Colon (tissue), 2 donors: ENCODE data around the gene CUBN.
"Not testable (repeated sequence)": the region's sequence is repeated elsewhere in the genome, so short reads cannot be mapped to it uniquely, and the experiment has no call there.

Experiments used
- FAIRE-seq: peaks from 2 replicates; lab custom pipeline; 2012; peaks lifted over from hg19 to GRCh38; lab: Jason Lieb, UNC
- donor health status: control.
- donor health status: control.

CUBN gene

DNA sequence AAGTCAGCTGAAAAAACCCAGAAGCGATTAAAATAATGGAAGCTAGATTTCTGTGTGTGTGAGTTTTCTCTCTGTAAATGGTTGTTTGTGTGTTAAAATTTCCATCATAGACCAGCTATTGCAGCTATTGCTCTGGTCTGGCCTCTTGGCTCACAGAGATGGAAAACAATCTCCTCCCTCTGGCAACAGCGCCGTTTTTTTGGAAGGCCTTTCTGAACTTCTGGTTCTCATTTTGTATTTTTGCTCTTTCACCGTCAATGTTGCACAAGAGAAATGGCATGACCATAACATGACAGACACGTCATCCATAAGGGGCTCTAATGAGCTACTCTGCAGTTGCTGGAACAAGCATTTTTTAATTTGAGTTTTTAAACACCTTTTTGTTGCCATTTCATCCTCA, 91.0 kb downstream of the CUBN start:
- no peak for FAIRE-seq

DNA sequence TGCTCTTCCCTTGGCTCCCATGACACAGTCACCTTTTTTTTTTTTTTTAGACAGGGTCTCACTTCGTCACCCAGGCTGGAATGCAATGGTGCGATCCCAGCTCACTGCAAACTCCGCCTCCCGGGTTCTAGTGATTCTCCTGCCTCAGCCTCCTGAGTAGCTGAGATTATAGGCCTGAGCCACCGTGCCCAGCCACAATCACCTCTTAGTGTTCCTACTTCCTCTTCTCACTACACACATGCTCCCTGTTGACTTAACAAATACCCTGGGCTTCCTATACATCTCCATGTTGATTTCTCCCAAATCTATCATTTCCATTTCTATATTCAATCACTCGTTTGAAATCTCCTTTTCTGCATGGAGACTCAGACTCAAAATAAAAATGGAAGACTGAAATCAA, 91.7 kb downstream of the CUBN start:
- no peak for FAIRE-seq

DNA sequence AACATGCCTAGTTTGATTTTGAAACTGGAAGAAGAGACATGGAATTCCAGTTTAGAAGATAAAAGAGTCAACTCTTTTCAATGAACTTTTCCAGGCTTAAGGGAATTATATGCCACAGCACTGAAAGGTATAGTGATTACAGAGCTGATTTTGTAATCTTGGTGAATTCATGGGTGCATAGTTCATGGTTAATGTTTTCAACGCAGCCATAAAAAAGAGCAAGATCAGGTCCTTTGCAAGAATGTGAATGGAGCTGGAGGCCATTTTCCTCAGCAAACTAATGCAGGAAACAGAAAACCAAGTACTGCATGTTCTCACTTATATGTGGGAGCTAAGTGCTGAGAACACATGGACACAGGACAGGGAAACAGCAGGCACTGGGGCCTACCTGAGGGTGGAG, 94.2 kb downstream of the CUBN start:
- FAIRE-seq: no peak

DNA sequence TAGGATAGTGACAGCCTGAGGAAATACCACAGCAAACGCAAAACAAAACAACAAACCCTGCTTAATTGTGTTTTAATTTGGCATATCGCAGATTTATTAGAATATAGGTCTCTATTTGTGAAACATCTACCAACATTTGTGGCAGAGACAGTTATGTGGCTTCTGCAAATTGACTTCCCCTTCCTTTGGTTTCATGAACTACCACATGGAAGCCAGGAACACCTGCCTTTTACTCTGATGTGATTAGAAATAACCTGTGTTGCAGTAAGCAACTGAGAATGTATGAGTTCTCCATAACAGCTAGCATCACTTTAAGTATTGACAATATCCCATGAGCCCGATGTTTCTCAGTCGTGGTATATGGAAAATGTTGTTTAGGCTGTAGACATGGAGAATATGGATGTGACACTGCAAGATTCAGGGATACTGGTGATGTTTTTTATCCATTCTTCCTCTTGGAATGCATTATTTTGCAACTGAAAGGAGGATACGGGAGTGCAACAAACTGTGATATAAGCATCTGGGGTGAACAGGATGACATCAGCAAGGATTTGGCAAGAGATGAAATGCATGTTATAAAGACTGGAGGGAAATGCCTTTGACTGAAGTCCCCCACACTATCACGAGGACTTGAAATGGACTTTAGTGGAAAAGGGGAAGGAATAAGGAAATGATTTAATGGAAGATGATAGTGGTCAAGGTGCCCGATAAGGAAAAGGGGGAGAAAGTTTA, 95.9 kb downstream of the CUBN start:
- no peak for FAIRE-seq

DNA sequence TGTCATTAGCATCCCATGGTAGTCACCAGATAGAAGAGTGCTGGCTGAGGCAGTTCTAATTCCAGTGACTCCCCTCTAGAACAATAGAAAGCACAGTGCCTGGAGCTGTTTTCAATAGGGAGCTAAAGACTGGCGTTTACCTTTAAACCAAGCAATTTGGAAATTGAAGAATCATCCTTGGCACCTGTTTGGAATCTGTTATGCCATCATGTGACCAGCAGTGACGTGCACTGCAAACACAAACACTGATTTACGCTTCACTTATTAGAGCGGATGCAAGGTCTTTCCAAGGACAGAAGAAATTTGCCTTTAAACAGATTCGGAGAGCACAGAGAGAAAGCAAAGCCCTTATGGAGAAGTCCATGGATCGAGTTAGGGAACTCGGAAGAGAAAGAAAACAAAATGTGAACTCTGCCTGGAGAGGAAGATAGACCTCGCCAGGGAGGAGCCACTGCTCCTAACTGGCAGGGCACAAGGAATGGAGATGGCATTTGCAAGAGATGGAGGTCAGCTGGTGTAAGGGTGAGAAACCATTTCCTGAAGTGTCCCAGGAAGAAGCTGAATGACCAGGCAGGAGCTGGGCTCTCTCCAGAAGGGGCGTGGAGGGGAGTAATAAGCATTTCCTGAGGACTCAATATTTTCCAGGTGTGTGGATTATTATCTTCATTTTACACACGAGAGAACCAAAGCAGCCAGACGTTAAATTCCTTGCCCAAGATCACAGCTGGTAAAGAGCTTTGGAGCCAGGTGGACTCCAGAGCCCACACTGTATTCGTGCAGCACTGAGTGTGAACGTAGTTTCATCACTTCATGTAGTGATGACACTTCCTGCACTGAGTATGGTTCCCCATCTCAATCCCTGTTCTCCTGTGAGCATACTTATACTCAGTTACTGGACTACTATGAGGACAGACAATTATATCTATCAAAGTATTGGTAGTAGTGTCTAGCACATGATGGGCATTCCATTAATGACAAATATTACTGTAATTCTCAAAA, 97.7 kb downstream of the CUBN start:
- FAIRE-seq: no peak

DNA sequence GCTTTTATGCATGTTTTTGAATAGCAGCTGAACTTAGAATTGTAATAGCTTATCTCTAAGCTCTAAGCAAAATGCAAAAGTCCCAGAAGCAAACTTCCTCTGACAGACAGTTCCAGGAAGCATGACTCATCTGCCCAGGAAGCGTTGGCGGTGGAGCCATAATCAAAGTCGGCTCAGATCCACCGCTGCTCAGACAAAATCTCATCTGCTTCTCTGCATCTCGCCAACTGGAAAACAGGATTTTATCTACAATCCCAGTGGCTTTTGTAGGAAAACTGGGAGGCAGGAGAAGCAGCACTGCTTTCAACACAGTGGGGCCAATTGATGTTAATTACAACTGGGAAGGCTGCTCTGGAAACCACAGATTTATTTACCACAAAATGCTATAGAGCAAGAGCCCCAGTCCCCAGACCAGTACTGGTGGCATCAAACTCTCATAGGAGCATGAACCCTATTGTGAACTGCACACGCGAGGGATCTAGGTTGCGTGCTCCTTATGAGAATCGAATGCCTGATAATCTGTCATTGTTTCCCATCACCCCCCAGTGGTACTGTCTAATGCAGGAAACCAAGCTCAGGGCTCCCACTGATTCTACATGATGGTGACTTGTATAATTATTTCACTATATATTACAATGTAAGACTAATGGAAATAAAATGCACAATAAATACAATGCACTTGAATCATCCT, 99.9 kb downstream of the CUBN start:
- no peak for FAIRE-seq

DNA sequence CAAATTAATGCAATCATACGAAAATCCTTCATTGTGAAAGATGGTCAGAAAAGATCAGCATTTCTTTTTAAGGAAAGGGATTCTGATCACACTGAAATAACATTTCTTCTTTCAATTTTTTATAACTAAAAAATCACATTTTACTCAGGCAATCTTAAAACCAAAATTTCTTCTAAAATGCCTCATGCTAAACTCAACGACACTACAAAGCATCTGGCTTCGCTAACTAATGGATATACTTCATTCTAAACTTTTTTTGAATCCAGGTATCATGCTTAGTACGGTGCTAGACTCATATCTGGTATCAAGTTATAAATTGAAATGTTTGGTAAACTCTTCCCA, 100.4 kb downstream of the CUBN start:
- no peak for FAIRE-seq

DNA sequence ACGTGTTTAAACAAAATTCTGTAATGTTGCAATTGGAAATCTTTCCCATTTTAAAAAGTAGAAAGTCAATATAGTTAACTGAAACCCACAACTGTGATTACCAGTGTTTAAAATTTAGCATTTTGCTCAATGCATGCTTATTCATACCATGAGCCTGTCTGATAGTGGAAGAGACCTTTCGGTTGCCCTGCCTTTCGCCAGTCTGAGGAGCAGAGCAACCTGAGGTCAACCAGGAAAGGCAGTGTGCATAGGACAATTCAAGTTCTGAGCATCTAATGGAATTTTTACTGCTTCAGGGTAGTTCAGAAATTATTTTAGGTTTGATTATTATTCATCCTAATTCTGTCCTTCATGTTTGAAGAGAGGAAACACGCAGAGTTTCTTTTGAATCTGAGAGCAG, 100.8 kb downstream of the CUBN start:
- FAIRE-seq: no peak

DNA sequence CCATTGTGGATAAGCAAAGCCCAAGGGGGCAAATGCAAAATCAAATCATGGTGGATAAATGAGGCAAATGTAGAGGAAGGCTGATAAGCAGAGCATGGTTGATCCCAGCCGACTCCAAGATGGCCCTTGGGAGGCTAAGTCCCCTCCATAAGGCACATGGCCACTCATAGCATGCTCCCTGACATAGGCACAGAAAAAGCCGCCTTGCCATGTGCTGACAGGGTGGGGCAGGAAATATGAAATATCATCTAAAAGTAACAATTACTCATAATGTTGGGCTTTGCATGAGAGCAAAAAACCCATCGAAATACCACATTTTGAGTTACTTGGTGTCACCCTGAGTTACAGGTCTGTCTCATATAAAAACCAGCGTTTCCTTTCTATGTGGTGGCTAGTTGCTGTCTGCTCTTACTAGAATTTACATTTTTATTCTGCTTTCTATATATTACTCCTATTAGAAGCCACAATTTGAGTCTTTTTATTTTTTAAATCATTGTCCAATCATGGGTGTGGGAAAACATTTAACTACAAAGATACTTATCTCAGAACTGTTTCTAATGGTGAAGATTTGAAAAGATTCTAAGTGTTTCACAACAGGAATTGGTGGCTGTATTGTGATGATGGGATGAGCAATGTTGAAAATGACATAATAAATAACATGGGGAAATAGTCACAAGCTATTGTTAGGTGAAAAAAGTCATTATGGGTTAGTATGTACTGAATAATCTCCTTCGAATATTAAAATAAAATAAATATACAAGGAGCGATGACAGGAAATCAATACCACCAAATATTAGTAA, 102.7 kb downstream of the CUBN start:
- FAIRE-seq: no peak

DNA sequence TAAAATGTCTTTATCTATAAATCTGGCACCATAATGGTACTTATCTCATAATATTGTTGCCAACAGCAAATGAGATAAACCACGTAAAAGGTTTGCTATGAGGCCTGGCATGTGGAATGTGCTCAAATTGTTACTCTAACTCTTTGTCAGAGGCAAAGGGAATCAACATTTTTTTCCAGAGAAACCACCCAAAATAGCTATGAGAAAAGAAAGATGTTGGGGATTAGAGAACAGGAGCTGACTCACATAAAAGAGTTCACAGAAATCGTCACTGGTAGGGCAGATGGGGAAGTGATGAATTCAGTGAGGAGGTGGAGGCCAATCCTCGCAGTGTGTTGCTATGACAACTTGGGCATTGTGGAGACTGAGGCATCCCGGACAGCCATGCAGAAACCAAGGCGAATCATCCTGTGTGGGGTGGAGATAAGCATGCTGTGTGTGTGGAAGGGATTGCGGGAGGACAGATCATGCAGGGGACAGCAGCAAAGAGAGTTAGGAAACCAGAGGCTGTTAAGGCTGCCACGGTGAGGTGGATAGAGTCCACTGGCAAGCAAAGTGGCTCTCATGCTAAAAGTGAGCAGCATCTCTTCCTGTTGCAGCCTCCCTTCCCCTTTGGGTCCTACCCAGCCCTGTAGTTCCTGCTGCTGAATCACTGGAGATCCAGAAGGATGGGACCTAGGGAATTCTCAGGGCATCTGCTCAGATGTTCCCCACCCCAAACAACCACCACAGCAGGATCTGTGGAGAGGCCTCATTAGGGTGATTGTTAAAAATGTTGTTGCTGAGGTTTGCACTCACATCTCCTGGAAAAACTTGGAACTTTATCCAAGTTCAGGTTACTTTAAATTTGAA, 103.9 kb downstream of the CUBN start:
- no peak for FAIRE-seq

DNA sequence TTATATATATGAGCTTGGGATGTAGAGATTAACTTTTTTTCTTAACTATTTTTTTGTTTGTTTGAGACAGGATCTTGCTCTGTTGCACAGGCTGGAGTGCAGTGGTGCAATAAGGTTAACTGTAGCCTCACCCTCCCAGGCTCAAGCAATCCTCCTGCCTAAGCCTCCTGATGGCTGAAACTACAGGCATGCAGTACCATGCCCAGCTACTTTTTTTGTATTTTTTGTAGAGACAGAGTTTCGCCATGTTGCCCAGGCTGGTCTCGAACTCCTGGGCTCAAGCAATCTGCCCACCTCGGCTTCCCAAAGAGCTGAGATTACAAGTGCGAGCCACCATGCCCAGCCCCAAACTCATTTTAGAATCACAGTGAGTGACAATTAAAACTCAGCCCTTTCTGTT, 105.2 kb downstream of the CUBN start:
- FAIRE-seq: no peak

DNA sequence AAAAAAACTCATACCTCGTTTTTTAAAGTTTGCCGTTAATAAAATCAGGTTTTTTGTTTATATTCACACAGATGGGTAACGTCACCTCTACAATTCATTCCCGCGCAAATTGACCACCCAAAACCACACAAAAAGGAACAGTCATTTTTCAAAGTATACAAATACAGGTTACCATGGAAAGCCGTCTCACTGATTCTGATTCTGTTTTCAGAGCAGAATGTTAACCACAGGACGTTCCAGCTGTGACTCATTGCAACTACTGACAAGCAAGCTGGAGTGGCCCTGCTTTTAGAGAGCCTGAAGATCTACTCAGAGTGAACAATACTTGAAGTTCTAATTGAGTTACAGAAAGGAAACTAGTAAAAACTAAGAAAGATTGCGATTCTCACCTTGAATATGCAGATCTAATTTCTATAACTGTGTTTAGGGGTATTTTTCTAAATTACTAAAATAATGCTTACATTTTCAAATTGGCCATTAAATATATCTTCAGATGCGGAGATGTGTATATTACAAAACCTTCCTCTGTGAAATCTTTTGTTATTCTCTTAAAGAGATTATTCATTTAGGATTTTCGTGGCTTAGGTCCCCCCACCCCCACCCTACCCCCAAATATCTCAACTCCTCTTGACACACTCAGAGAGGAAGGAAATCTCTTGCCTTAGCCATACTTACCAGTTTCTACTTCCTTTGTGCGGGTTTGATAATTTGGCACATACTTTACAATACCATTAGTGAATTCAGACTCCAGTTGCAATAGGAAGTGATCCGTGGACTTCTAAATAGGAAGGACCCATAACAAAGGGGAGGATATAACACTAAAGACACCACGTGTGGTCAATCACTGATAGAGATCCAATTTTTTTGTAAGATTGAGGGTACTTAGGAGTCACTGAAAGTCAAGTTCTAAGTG, 106.0 kb downstream of the CUBN start:
- FAIRE-seq: no peak

DNA sequence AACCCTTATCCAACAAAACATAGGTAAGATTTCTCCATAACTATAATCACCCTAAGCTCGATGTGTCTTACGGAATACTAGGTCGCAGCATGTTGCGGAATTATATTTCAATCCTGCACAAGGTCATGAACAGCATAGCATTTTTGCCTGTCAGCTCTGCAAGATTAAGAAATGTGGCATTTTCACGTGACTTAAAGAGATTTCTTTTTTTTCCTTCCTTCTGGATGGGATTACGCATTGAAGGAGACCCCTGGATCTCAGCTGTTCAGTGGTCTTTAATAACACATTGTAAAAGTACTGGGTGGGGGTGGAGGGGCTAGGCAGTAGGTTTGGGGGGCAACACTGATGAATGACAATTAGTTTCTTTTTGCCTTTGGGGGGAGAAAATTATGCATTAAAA, 106.7 kb downstream of the CUBN start:
- FAIRE-seq: no peak

DNA sequence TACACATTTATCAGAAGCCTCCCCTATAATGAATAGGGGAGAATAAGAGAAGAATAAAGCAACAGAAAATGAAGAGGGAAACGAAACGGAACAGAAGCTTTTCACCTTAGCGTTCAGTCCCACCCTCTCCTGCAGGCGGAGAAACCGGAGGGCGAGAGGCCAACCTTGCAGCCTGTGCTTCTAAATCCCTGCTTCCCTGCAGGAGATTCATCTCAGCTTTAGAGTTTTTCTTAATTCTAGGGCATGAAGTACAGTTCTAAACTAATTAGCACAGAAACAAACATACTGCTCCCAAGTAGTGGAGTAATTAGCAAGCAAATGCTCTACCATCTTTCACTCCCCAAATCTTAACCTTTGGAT, 107.2 kb downstream of the CUBN start:
- no peak for FAIRE-seq

DNA sequence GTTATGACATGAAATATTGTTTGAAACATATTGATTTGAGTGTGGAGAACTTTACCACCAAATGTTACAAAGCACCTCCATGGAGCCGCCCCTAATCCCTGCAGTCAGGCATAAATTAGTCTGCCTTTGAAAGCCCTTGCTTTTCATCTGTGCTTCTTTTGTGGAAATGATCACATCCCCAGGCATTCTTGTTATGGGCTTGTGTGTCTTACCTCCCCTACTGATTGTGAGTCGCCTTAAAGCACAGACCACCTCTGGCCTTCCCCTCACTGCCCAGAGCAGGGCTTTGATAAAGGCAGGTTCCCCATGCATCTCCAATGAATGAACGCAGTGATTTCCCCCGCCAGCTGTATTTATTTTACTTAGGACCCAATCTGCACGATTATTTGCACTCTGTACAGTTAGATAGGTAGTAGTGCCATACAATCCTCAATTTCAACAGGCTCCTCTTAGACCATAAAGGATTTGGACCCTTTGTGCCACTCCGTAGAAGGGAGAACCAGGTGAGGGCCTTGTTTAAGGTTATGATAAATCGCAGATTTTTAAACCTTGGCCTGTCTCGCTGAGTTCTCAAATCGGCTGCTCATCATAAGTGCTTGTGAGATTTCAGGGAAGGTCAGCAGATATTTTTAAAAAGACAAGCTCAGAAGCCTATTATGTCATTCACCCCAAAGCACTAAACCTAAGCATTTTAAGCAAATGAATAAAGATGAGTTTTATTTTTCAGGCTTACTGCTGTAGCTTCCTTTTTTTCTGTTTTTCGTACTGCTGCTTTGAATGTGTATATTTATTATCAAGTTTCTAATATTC, 107.8 kb downstream of the CUBN start:
- no peak for FAIRE-seq

DNA sequence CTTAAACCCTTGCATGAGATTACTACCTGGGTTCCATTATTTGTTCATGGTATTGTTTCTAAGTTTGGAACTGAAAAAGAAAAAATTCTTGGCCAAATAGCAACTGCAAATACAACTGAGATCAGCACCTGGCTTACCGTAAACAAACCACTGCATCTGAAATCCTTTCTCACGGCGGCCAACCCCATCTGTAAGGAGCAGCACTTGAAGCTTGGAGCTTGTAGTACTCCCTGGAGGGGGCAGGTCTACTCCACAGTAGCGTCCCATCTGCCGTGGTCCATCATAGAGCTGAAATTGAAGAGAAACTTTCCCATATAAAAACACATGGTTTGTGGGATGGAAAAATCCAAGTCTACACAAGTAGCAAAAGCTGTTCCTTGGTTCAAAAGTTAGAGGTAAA, 109.9 kb downstream of the CUBN start:
- no peak for FAIRE-seq

DNA sequence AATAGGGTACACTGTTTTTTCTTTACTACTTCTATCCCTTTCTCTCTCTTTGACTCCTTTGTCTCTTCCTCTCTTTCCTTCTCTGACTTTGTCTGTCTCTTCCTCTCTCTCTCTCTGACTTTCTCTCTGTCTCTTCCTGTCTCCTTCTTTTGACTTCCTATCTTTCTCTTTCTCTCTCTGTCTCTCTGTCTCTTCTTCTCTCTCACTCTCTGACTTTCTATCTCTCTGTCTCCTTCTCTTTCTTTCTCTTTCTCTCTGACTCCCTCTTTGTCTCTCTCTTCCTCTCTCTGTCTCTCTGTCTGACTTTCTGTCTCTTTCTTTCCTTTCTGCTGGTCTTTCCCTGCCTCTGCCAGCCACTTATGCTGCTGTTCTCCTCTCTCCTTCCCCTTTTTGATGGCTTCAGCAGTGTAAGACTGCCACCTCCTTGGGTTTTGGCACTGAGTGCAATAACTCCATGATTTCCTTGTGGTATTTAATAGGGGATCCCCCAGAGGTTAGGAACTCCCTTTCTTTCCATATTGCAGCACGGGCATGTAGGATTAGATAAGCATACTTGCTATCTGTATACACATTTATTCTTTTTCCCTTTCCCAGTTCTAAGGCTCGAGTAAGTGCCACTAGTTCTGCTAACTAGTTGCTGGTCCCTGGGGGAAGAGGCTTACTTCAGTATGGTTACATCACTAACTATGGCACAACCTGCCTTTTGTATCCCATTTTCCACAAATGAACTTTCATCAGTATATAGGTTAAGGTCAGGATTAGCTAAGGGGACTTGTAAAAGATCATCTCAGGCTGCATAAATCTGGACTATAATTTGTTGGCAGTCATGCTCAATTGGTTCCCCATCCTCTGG, 116.3 kb downstream of the CUBN start:
- FAIRE-seq: not testable (repeated sequence)

DNA sequence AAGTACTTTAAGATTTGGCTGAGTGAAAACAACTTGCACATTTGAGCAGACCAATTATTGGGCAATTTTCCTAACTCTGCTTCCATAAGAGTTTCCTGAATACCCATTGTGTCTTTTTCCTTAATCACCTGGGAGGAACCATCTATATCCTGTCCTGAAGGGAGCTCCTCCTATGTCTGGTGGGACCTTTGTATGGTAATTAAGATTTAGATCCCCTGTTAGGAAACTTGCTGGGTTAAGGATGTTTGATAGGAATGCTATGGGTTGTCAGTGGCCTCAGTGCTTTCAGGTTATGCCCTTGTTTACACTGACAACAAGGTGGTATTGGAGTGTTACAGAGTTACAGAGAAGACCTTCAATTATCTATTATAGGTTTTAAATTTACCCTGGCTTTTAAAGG, 116.9 kb downstream of the CUBN start:
- not testable (repeated sequence) for FAIRE-seq
